SU-DHL-6 (cell line): ENCODE measurements around the gene CXCR3.

Experiments
- H2AFZ ChIP-seq: fragments of 200-600 bp; sonication (generic); 2 replicates; pipeline ENCODE4 v1.6.1; 2014; ENCODE audit warnings: low read depth, mild to moderate bottlenecking, moderate library complexity, mixed read lengths, antibody characterized with exemption, low read length; ENCODE audit not compliant: severe bottlenecking
- H3F3A ChIP-seq: fragments of 200-600 bp; shearing (Covaris generic); 2 replicates; pipeline ENCODE4 v1.6.0; 2016; ENCODE audit warnings: antibody characterized with exemption, mild to moderate bottlenecking; ENCODE audit not compliant: insufficient read depth
- H3K27ac ChIP-seq: fragments of 200-600 bp; sonication (generic); 2 replicates; pipeline ENCODE4 v1.5.1; 2016; ENCODE audit warnings: low read depth, mild to moderate bottlenecking, low read length, moderate library complexity, mixed read lengths
- H3K27me3 ChIP-seq: fragments of 200-600 bp; sonication (generic), shearing (Covaris generic); 2 replicates; pipeline ENCODE4 v1.6.0; 2014; ENCODE audit warnings: mild to moderate bottlenecking, low read length
- H3K36me3 ChIP-seq: fragments of 200-600 bp; sonication (generic); 2 replicates; pipeline ENCODE4 v1.6.1; 2014; ENCODE audit warnings: mild to moderate bottlenecking, low read length, mixed read lengths
- H3K4me2 ChIP-seq: fragments of 300-600, 200-600 bp; shearing (Covaris generic), sonication (generic); 2 replicates; pipeline ENCODE4 v1.6.0; 2014; ENCODE audit warnings: low read length, low read depth, mild to moderate bottlenecking; ENCODE audit not compliant: poor library complexity, severe bottlenecking
- H3K4me3 ChIP-seq: fragments of 200-600 bp; sonication (generic); 2 replicates; pipeline ENCODE4 v1.5.1; 2014; ENCODE audit warnings: antibody characterized with exemption, low read length, mild to moderate bottlenecking, mixed read lengths; ENCODE audit not compliant: insufficient read depth, poor library complexity, severe bottlenecking
- H3K79me2 ChIP-seq: fragments of 200-600 bp; sonication (generic); 2 replicates; pipeline ENCODE4 v1.6.1; 2014; ENCODE audit warnings: mild to moderate bottlenecking, low read length, moderate library complexity; ENCODE audit not compliant: insufficient read depth
- H3K9ac ChIP-seq: fragments of 200-600 bp; sonication (generic); 2 replicates; pipeline ENCODE4 v1.7.0; 2014; ENCODE audit warnings: mild to moderate bottlenecking, low read length
- H3K9me2 ChIP-seq: fragments of 200-600 bp; sonication (generic); replicated peaks from 2 replicates; pipeline ENCODE4 v1.6.1; 2014; ENCODE audit warnings: low read length; ENCODE audit not compliant: insufficient read depth
- H3K9me3 ChIP-seq: fragments of 200-600 bp; sonication (generic); 2 replicates; pipeline ENCODE4 v1.6.1; 2014; ENCODE audit warnings: low read length, mixed read lengths; ENCODE audit not compliant: insufficient read depth
- H4K20me1 ChIP-seq: fragments of 200-600 bp; sonication (generic); 2 replicates; pipeline ENCODE4 v1.6.1; 2014; ENCODE audit warnings: low read depth, mild to moderate bottlenecking, antibody characterized with exemption, low read length, moderate library complexity, mixed read lengths
- CTCF ChIP-seq: fragments of 200-600 bp; sonication (generic); IDR thresholded peaks from one replicate; pipeline ENCODE4 v1.5.1; 2017; ENCODE audit warnings: antibody characterized with exemption, mild to moderate bottlenecking, low read length, moderate library complexity; ENCODE audit not compliant: insufficient read depth, poor library complexity, severe bottlenecking
- EZH2phosphoT487 ChIP-seq: fragments of 200-600 bp; sonication (generic), shearing (Covaris generic); conservative IDR thresholded peaks from 2 replicates; pipeline ENCODE4 v1.6.1; 2018; ENCODE audit warnings: mild to moderate bottlenecking, antibody characterized with exemption, low read length, moderate library complexity, mixed read lengths

Gene CXCR3

DNA sequence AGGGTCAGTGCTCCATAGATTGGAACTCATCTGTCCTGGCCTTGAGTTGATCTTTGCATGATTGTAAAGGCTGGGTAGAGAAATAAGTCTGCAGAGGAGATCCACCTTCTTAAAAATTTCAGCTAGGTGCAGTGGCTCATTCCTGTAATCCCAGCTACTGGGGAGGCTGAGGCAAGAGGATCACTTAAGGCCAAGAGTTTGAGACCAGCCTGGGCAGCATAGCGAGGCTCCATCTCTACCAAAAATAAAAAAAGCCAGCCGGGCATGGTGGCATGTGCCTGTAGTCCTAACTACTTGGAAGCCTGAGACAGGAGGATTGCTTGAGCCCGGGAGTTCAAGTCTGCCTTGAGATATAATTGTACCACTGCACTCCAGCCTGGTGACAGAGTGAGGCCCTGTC is 476 bp upstream of the CXCR3 start:
- no peak overlapping the region for H3K27ac ChIP-seq
- no peaks in the 10 kb centered on the region for H4K20me1 ChIP-seq
- no peaks in the 10 kb centered on the region for H3K36me3 ChIP-seq
- no peak for TF ChIP-seq EZH2phosphoT487
- no peak for TF ChIP-seq CTCF
- H3F3A ChIP-seq = no peaks in the 10 kb centered on the region
- H3K4me2 ChIP-seq = no peak overlapping the region
- H3K4me3 ChIP-seq = no peak overlapping the region
- H3K9ac ChIP-seq = no peak overlapping the region
- no peaks in the 10 kb centered on the region for H3K79me2 ChIP-seq
- no peak overlapping the region for H2AFZ ChIP-seq
- no peaks in the 10 kb centered on the region for H3K9me2 ChIP-seq
- no peaks in the 10 kb centered on the region for H3K9me3 ChIP-seq
- no peaks in the 10 kb centered on the region for H3K27me3 ChIP-seq

DNA sequence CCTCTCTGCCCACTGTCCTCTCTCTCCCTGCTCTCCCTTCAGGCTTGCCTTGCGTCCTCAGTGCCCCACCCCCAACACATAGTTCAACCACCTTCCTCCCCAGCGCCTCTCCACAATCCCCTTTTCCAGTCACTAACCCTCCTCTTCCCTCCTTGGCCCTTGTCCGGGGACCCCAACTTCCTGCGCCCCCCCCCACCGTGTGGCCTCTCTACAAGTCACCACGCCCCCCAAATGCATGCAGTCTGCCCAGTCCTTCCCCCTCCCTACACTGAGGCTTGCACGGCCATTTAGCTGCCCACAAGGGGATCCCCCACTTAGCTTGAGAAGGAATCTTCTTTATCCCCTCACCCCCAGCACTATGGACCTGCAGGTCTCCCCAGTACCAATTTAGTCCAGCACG is 569 bp downstream of the CXCR3 start:
- Histone ChIP-seq H3K4me2 (no peak overlapping the region), H3K4me3 (no peak overlapping the region), H3K79me2 (no peaks in the 10 kb centered on the region), H3F3A (no peaks in the 10 kb centered on the region), H3K27me3 (no peaks in the 10 kb centered on the region), H4K20me1 (no peaks in the 10 kb centered on the region), H3K27ac (no peak overlapping the region), H3K9me3 (no peaks in the 10 kb centered on the region), H3K9me2 (no peaks in the 10 kb centered on the region), H3K9ac (no peak overlapping the region), H3K36me3 (no peaks in the 10 kb centered on the region), H2AFZ (no peak overlapping the region)
- TF ChIP-seq EZH2phosphoT487 = no peak
- TF ChIP-seq CTCF = no peak

DNA sequence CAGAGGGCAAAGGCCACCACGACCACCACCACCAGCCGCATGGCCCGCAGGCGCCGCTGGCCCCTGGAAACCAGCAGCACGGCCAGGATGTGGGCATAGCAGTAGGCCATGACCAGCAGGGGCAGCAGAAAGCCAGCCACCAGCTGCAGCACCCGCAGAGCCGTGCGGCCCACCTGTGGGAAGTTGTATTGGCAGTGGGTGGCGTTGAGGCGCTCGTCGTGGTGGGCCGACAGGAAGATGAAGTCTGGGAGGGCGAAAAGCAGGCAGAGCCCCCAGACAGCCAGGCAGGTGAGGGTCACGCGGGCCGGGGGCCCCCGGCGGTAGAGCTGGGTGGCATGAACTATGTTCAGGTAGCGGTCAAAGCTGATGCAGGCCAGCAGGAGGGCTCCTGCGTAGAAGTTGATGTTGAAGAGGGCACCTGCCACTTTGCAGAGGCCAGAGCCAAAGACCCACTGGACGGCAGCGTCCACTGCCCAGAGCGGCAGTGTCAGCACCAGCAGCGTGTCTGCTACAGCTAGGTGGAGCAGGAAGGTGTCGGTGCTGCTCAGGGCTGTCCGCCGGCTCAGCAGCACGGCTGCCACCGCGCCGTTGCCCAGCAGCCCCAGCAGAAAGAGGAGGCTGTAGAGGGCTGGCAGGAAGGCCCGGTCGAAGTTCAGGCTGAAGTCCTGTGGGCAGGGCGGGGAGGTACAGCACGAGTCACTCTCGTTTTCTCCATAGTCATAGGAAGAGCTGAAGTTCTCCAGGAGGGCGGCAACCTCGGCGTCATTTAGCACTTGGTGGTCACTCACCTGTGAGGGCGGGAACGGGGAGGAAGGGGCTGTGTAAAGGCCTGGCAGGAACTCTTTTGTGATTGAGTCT is 1.4 kb downstream of the CXCR3 start:
- no peak overlapping the region for H3K4me3 ChIP-seq
- H3F3A ChIP-seq = no peaks in the 10 kb centered on the region
- H3K9me3 ChIP-seq = no peaks in the 10 kb centered on the region
- TF ChIP-seq EZH2phosphoT487 = no peak
- no peak for TF ChIP-seq CTCF
- no peaks in the 10 kb centered on the region for H4K20me1 ChIP-seq
- H3K4me2 ChIP-seq = no peak overlapping the region
- H2AFZ ChIP-seq = no peak overlapping the region
- H3K27ac ChIP-seq = no peak overlapping the region
- H3K36me3 ChIP-seq = no peaks in the 10 kb centered on the region
- H3K9ac ChIP-seq = no peak overlapping the region
- no peaks in the 10 kb centered on the region for H3K27me3 ChIP-seq
- no peaks in the 10 kb centered on the region for H3K79me2 ChIP-seq
- H3K9me2 ChIP-seq = no peaks in the 10 kb centered on the region
